Hematopoietic multipotent progenitor cell treated with erythropoietin and hydrocortisone succinate and interleukin-3 and kit ligand, for 8 days (in vitro differentiated cells): ENCODE measurements around the gene SYT13.

Source experiments
- DNase-seq: peaks from one replicate; pipeline ENCODE4 v3.0.0-alpha.2; 2015

Gene SYT13

GRCh38 chr11:45215098-45215865 lies 70.9 kb downstream of the SYT13 start:
- DNase-seq = no peak

DNA sequence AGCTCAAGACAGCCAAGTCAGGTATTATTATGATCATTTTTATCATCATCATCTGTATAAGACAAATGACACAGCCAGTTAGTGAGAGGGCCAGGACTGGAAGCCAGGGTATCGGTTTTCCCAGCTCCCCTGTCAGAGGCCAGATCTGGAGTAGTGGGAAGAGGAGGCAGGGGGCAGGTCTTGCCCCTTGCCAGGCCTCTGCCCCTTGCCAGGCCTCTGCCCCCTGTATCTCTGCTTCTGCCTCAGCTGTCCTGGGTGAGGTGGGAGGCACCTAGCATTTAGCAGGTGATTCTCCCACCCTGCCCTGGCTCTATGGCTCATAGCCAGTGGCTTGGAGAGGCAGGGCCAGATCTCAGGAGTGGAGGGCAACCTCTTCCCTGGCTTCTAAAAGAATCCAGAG lies 72.4 kb downstream of the SYT13 start:
- no peak for DNase-seq

DNA sequence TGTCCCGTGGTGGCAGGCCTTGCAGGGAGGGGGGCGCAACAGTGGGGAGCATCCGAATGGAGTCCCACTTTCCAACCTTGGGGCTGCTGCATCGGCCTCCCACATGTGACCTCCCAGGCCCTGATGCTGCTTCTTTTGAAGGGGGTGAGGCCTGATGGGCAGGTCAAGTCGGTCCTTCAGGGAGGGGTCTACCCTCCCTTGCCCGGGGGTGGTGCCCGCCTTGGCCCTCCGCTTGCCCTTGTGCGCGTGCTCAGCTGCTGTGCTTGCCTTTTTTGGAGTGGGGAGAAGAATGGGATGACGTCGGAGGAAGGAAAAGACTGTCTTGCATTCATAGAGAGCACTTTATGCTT lies 72.8 kb downstream of the SYT13 start:
- DNase-seq = no peak

DNA sequence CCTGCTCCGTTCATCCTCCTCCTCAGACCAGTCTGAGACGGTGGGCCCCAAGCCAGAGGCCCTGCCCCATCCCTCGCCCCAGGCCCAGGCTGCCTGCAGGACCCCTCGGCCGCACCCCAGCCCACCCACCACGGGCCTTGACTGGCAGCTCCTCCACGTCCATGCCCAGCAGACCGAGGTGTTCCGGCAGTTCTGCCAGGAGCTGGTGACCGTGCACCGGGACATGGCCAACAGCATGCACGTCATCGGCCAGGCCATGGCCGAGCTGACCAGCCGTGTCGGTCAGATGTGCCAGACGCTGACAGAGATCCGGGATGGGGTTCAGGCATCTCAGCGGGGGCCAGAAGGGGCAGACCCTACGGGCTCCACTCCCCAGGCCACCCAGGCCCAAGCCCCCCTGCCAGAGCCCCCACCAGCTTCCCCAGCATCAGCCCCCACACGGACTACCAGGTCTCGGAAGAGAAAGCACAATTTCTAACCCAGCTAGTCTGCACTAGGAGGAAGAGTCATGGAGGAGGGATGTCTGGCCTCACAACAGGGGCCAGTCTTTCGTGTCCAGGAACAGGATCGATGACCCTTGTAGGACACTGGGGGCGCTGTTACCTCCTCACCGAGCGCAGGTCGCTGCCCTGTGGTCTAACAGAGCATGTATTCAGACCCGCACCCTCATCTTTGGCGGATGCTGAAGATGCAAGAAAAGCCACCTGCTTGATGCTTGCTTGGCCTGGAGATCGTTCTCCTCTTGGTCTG lies 73.4 kb downstream of the SYT13 start:
- no peak for DNase-seq

DNA sequence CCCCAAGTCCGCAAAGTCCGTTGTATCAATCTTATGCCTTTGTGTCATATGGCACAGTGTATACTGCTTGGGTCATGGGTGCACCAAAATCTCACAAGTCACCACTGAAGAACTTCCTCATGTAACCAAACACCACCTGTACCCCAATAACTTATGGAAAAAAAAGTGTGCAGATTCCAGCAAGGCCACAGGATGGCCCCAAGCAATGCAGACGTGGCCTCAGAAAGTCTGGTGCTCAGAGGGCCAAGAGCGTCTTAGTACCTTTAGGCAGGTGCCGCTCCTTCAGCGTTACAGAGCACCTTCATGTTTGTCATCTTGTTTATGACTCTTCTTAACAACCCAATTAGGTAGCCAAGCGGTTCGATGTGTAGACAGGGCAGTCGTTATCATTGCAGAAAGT lies 74.4 kb downstream of the SYT13 start:
- DNase-seq = no peak

DNA sequence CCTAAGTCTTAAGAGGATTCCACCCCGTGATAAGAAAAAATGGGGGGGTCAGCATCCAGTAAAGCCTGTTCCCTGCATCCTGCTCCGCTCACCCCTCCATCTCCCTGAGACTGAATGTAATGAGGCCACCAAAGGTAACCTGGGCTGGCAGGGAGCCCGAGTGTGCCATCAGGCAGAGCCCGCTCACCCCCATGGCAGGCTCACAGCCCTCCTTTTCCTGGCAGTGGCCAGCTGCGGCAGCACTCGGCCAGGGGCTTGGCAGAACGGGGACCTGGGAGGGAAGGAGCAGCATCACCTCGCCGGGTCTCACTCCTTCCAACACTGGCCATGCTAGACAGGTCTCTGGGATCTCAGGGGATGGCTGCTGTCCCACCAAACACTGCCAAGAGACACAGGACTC lies 75.3 kb downstream of the SYT13 start:
- DNase-seq = no peak

GRCh38 chr11:45209891-45210699 lies 76.0 kb downstream of the SYT13 start:
- DNase-seq = no peak

GRCh38 chr11:45209000-45209879 lies 76.9 kb downstream of the SYT13 start:
- no peak for DNase-seq

- no peak for DNase-seq
Measured at GRCh38 chr11:45208135-45208534, 78.0 kb downstream of the SYT13 start.

DNA sequence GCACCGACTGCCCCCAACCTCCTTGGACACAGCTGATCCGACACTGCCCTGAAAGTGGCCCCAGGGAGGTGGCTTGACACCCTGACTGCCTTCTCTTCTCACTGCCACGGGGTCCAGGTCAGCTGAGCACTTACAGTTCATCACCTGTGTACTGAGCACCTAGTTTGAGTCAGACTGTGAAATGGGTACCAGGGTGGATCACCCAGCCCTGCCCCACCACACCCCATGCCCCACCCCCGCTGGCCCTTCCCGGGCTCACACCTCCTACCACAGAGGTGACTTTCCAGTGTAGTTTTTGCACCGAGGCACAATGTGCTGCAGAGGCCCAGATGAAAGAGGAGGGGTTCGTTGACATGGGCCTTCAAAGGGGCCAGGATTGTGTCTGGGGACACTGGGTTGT lies 80.2 kb downstream of the SYT13 start:
- DNase-seq = no peak

DNA sequence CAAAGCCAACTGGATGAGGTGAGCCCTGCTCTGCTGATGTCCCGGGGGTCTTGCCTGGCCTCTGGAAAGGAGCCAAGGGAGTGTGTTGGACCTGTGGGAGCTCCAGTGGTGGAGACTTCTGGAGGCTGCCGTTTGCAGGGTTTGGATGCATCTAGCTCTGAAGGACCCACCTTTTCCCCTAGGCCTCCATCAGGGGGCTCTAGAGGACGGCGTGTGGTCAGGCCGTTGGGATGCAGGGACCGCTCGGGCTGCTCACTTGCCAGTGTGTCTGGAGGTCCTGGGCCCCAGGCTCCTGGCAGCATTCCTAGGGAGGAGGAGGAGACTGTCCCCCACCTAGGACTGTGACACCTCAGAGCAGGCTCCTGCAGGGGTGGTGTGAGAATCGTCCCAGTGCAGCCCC lies 81.4 kb downstream of the SYT13 start:
- no peak for DNase-seq

DNA sequence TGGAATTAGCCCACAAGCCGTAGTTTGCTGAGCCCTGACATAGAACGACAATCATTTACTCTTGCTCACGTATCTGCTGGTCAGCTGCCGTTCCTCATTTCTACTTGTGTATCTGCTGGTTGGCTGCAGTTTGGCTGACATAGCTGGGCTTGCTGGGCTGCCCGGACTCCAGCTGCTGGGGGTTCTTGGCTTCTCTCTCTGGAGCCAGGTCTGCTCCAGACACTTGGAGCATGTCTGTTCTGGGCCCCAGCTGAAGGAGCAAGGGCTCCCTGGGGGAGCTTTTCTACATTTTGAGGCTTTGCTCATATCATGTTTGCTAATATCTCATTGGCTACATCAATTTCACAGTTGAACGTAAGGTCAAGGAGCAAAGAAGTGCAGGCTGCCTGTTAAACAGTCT lies 92.4 kb downstream of the SYT13 start:
- no peak for DNase-seq
